ENCODE measurements around the gene CHFR.
"Not testable (repeated sequence)": the region's sequence is repeated elsewhere in the genome, so short reads cannot be mapped to it uniquely, and the experiment has no call there.

Gene CHFR

GRCh38 chr12:132797820-132798570 is 89.4 kb downstream of the CHFR start:
- Histone ChIP-seq H3K27me3 (replicated peaks) (no peaks in the 10 kb centered on the region), H3K36me3 (replicated peaks) (peaks cover 71% of the 10 kb centered on the region), H3K27ac (no peak overlapping the region), H3K4me3 (ENCODE audit: low read depth, low read length) (no peak overlapping the region)
- in situ Hi-C loops (cut with HindIII; ENCODE audit: low pct_ligation_motif_present, low sequenced_read_pairs) = no loop called here
- DNase-seq = no peak
- TF ChIP-seq CTCF (IDR thresholded peaks at IDR 0.05; ENCODE audit: low read depth, low read length, missing control alignments) = no peak

- Histone ChIP-seq H3K27me3 (replicated peaks) (no peaks in the 10 kb centered on the region), H3K4me3 (ENCODE audit: low read depth, low read length) (no peak overlapping the region), H3K27ac (no peak overlapping the region), H3K36me3 (replicated peaks) (peaks cover 58% of the 10 kb centered on the region)
- TF ChIP-seq CTCF (IDR thresholded peaks at IDR 0.05; ENCODE audit: low read depth, low read length, missing control alignments) = no peak
- in situ Hi-C loops (cut with HindIII; ENCODE audit: low pct_ligation_motif_present, low sequenced_read_pairs) = no loop called here
- DNase-seq = no peak
Observed at GRCh38 chr12:132795847-132796246, 91.6 kb downstream of the CHFR start.

DNA sequence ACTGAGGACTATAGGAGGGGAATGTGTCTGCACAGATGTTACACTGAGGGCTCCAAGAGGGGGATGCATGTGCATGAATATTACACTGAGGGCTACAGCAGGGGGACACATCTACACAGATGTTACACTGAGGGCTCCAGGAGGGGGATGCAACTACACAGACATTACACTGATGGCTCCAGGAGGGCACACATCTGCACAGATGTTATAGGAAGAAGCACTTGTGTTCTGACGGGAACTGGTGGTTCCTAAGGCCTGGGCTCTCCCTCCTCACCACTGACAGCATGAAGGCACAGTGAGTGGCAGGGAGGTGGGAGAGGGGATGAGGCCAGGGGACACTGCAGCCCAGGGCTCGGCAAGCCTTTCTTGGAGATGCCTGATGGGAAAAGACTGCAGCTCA is 95.5 kb downstream of the CHFR start:
- H3K27me3 ChIP-seq (replicated peaks); DNase-seq; H3K27ac ChIP-seq; in situ Hi-C loops (cut with HindIII; ENCODE audit: low pct_ligation_motif_present, low sequenced_read_pairs); H3K4me3 ChIP-seq (ENCODE audit: low read depth, low read length): not testable (repeated sequence)
- H3K36me3 ChIP-seq (replicated peaks) = peaks cover 57% of the 10 kb centered on the region

DNA sequence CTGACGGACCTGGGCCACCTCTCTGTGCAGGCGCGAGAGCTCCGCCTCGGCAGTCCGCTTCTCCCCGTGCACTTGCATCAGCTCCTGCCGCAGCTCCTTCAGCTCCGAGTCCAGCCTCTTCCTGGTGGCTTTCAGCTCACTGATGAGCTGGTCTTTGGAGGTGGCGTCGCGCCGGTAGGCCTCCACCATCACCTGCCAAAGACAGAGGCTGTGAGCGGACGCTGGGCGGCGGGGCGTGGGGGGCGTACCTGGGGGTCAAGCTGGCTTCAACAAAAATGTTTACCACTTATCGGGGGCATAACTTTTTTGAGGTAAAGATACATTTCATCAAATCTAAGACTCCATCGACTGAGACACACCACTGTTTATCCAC is 98.3 kb downstream of the CHFR start:
- no peak for TF ChIP-seq CTCF (IDR thresholded peaks at IDR 0.05; ENCODE audit: low read depth, low read length, missing control alignments)
- Histone ChIP-seq H3K27me3 (replicated peaks) (no peaks in the 10 kb centered on the region), H3K27ac (no peak overlapping the region), H3K4me3 (ENCODE audit: low read depth, low read length) (no peak overlapping the region), H3K36me3 (replicated peaks) (peaks cover 61% of the 10 kb centered on the region)
- no peak for DNase-seq
- in situ Hi-C loops (cut with HindIII; ENCODE audit: low pct_ligation_motif_present, low sequenced_read_pairs) = no loop called here

GRCh38 chr12:132788375-132789098 is 98.9 kb downstream of the CHFR start:
- DNase-seq = no peak
- no peaks in the 10 kb centered on the region for H3K27me3 ChIP-seq (replicated peaks)
- H3K27ac ChIP-seq = no peak overlapping the region
- in situ Hi-C loops (cut with HindIII; ENCODE audit: low pct_ligation_motif_present, low sequenced_read_pairs) = no loop called here
- no peak overlapping the region for H3K4me3 ChIP-seq (ENCODE audit: low read depth, low read length)
- peaks cover 62% of the 10 kb centered on the region for H3K36me3 ChIP-seq (replicated peaks)
- no peak for TF ChIP-seq CTCF (IDR thresholded peaks at IDR 0.05; ENCODE audit: low read depth, low read length, missing control alignments)

- no peak for DNase-seq
- no peak for TF ChIP-seq CTCF (IDR thresholded peaks at IDR 0.05; ENCODE audit: low read depth, low read length, missing control alignments)
- Histone ChIP-seq H3K27me3 (replicated peaks) (no peaks in the 10 kb centered on the region), H3K4me3 (ENCODE audit: low read depth, low read length) (no peak overlapping the region), H3K36me3 (replicated peaks) (peaks cover 66% of the 10 kb centered on the region), H3K27ac (no peak overlapping the region)
- in situ Hi-C loops (cut with HindIII; ENCODE audit: low pct_ligation_motif_present, low sequenced_read_pairs) = no loop called here
Observed at GRCh38 chr12:132787877-132788276, 99.5 kb downstream of the CHFR start.

All from brain microvascular endothelial cell (primary cell).